Endothelial cell of umbilical vein (primary cell): ENCODE results near the gene SMARCC1. TPM values are rescaled to one million over a fixed set of nuclear protein-coding genes. Genes with fewer than 3 reads are reported as not detected.

Experiments
- BruUV-seq: library from RNA; stranded (reverse); fragments of 400-500 nt; replicated peaks from 2 replicates; lab custom pipeline; 2021; lab: Mats Ljungman, UMichigan
- CTCF ChIA-PET: fragments of 300-600, 350-600 bp; sonication (Branson Sonifier 250); formaldehyde crosslinking; loops from one replicate; lab custom pipeline; 2021; ENCODE audit warnings: antibody characterized with exemption, inconsistent platforms; lab: Charles Lee
- POLR2A ChIA-PET: fragments of 300-600, 350-600 bp; sonication (Branson Sonifier 250); formaldehyde crosslinking; loops from one replicate; lab custom pipeline; 2021; ENCODE audit warnings: antibody characterized with exemption, inconsistent platforms; lab: Charles Lee
- DNase-seq: peaks from one replicate; pipeline ENCODE4 v3.0.0-alpha.2; 2011; ENCODE audit warnings: low read depth, low spot score
- FAIRE-seq: peaks from 2 replicates; lab custom pipeline; 2011; peaks lifted over from hg19 to GRCh38; lab: Jason Lieb, UNC
- H2AFZ ChIP-seq: 2 replicates; pipeline ENCODE4 v1.6.0; 2012; ENCODE audit warnings: low read depth, low read length, control low read depth, inconsistent platforms
- H3K27ac ChIP-seq: 2 replicates; pipeline ENCODE4 v1.5.1; 2011; ENCODE audit warnings: low read depth, mild to moderate bottlenecking, control low read depth, low read length, moderate library complexity; ENCODE audit not compliant: insufficient read depth
- H3K27me3 ChIP-seq, 2 experiments: 2 replicates each; pipeline versions ENCODE4 v1.6.0 to v1.6.1; 2011; ENCODE audit warnings: low read length in 2 of 2, mixed read lengths in 1 of 2; ENCODE audit not compliant: control insufficient read depth in 2 of 2, insufficient read depth in 2 of 2
- H3K36me3 ChIP-seq, 2 experiments: 2 replicates in 1 of 2; 3 replicates in 1 of 2; pipeline ENCODE4 v1.5.1; 2011; ENCODE audit warnings: low read length in 2 of 2, mild to moderate bottlenecking in 1 of 2, moderate library complexity in 1 of 2; ENCODE audit not compliant: control insufficient read depth in 2 of 2, insufficient read depth in 2 of 2; ENCODE audit errors: extremely low read depth in 1 of 2
- H3K4me1 ChIP-seq: 3 replicates; pipeline ENCODE4 v1.5.1; 2011; ENCODE audit warnings: mild to moderate bottlenecking, low read length; ENCODE audit not compliant: control insufficient read depth, insufficient read depth; ENCODE audit errors: extremely low read depth
- H3K4me2 ChIP-seq: 2 replicates; pipeline ENCODE4 v1.6.1; 2011; ENCODE audit warnings: low read length, control low read depth, mixed read lengths; ENCODE audit not compliant: insufficient read depth
- H3K4me3 ChIP-seq, 3 experiments: fragments of 200-600 bp in 1 of 3; sonication (generic), shearing (Covaris generic) in 1 of 3; replicated peaks in 1 of 3; 2 replicates each; pipeline ENCODE4 v1.5.1; 2011 to 2016; ENCODE audit warnings: control low read depth in 3 of 3, low read length in 3 of 3, mild to moderate bottlenecking in 2 of 3, inconsistent platforms in 1 of 3, low read depth in 1 of 3, moderate library complexity in 1 of 3; ENCODE audit not compliant: insufficient read depth in 1 of 3
- H3K79me2 ChIP-seq: 2 replicates; pipeline ENCODE4 v1.6.0; 2012; ENCODE audit warnings: low read length, inconsistent platforms; ENCODE audit not compliant: control insufficient read depth, insufficient read depth
- H3K9ac ChIP-seq: replicated peaks from 2 replicates; pipeline ENCODE3; 2011; ENCODE audit warnings: low read length, control low read depth; ENCODE audit not compliant: insufficient read depth; ENCODE audit errors: extremely low read depth
- H3K9me1 ChIP-seq: replicated peaks from 3 replicates; pipeline ENCODE4 v1.6.0; 2011; ENCODE audit warnings: mild to moderate bottlenecking, low read length; ENCODE audit not compliant: control insufficient read depth, insufficient read depth; ENCODE audit errors: extremely low read depth
- H3K9me3 ChIP-seq: replicated peaks from 2 replicates; pipeline ENCODE4 v1.5.1; 2012; ENCODE audit warnings: low read length, inconsistent platforms; ENCODE audit not compliant: control insufficient read depth, insufficient read depth
- H4K20me1 ChIP-seq: replicated peaks from 2 replicates; pipeline ENCODE3; 2011; ENCODE audit warnings: mild to moderate bottlenecking, low read length; ENCODE audit not compliant: control insufficient read depth, insufficient read depth; ENCODE audit errors: extremely low read depth
- CTCF ChIP-seq, 2 donors: IDR thresholded peaks; 1 replicate in 1 of 2; 2 replicates in 1 of 2; pipeline ENCODE4 v1.5.1; 2011; ENCODE audit warnings: low read length in 2 of 2, mild to moderate bottlenecking in 2 of 2, moderate library complexity in 2 of 2, control low read depth in 1 of 2, inconsistent platforms in 1 of 2, low read depth in 1 of 2; ENCODE audit not compliant: insufficient read depth in 1 of 2; ENCODE audit errors: extremely low read depth in 1 of 2
- EZH2 ChIP-seq: IDR thresholded peaks from 2 replicates; pipeline ENCODE4 v1.6.1; 2012; ENCODE audit warnings: borderline replicate concordance, low read depth, mild to moderate bottlenecking, moderate library complexity, low read length, inconsistent platforms; ENCODE audit not compliant: severe bottlenecking
- FOS ChIP-seq: IDR thresholded peaks from 2 replicates; pipeline ENCODE4 v1.6.1; 2011; ENCODE audit warnings: mild to moderate bottlenecking, low read length, moderate library complexity, borderline replicate concordance; ENCODE audit not compliant: insufficient read depth
- GATA2 ChIP-seq: IDR thresholded peaks from 2 replicates; pipeline ENCODE4 v1.7.0; 2011; ENCODE audit warnings: low read depth, mild to moderate bottlenecking, moderate library complexity, mixed read lengths, low read length; ENCODE audit not compliant: insufficient read length, insufficient read depth
- JUN ChIP-seq: IDR thresholded peaks from 2 replicates; pipeline ENCODE4 v1.6.1; 2011; ENCODE audit warnings: borderline replicate concordance, low read depth; ENCODE audit not compliant: insufficient read length, insufficient read depth
- MAX ChIP-seq: IDR thresholded peaks from 2 replicates; pipeline ENCODE4 v1.6.1; 2011; ENCODE audit not compliant: insufficient read depth, insufficient read length
- MYC ChIP-seq: IDR thresholded peaks from one replicate; pipeline ENCODE4 v1.6.1; 2011; ENCODE audit warnings: mild to moderate bottlenecking, low read depth, low read length
- POLR2A ChIP-seq: IDR thresholded peaks from 2 replicates; pipeline ENCODE4 v1.6.1; 2012; ENCODE audit warnings: low read depth, mild to moderate bottlenecking, control low read depth, low read length
- POLR2AphosphoS5 ChIP-seq: IDR thresholded peaks from 2 replicates; pipeline ENCODE4 v1.6.1; 2012; ENCODE audit warnings: low read depth, mild to moderate bottlenecking, control low read depth, low read length, moderate library complexity; ENCODE audit not compliant: insufficient read depth
- dilution Hi-C: fragments of 300-500 bp; cut with MboI; formaldehyde crosslinking; loops from one replicate; pipeline ENCODE4 v1.15.0; 2019; ENCODE audit warnings: low sequenced_read_pairs; ENCODE audit not compliant: extremely low pct_ligation_motif_present
- intact Hi-C: fragments of 100-400 bp; cut with micrococcal nuclease; formaldehyde crosslinking; loops from one replicate; pipeline ENCODE4 v1.10.0; 2022
- polyA plus RNA-seq, 4 experiments: library from polyadenylated mRNA; depleted of rRNA in 3 of 4; stranded (reverse) in 3 of 4; unstranded in 1 of 4; fragments of >200 nt; gene quantifications; 2 replicates each; pipeline versions ENCODE4 v1.2.1 to v1.2.3, GENCODE V29; 2011 to 2012; ENCODE audit warnings: missing spikeins in 1 of 4
- total RNA-seq: library from RNA; stranded (reverse); gene quantifications from 2 replicates; pipeline ENCODE4 v1.2.3, GENCODE V29; 2021

Gene SMARCC1
- total and polyA plus RNA-seq, 2 donors (not counting 3 experiments of a cell fraction or from before 2014, with no cell fraction given): 23.0 to 138 TPM

DNA sequence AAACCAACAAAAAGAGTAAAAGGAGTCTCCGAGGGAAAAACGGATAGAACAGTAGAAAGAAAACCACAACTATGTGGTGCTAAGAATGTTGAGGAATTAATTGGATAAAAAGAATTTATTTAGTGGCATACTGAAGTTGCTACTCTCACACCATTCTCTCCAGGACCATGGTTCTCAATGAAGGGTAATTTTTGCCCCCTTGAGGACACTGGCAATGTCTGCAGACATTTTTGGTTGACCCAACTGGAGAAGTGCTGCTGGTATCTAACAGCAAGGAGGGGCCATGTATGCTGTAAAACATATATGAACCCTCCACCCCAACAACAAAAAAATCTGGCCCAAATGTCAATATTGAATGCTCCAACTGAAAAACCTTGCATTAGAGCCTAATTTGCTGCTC, 117.2 kb downstream of the SMARCC1 start:
- TF ChIP-seq POLR2A: no peak
- TF ChIP-seq GATA2: no peak
- TF ChIP-seq MAX: no peak
- TF ChIP-seq JUN: no peak
- TF ChIP-seq CTCF (IDR thresholded peaks at IDR 0.05; ENCODE audit: extremely low read depth in 1 of 2, insufficient read depth in 1 of 2, low read depth in 1 of 2, low read length in 2 of 2): no peak
- TF ChIP-seq FOS: no peak
- no peak for TF ChIP-seq EZH2
- TF ChIP-seq POLR2AphosphoS5: no peak
- no peak for TF ChIP-seq MYC
- H3K79me2 ChIP-seq: no peaks in the 10 kb centered on the region
- no peaks in the 10 kb centered on the region for H3K9me1 ChIP-seq
- ChIA-PET POLR2A (no interaction called here), CTCF (interaction anchor here (1.0 kb wide), 1 partner anchor 142 kb away, joined by 3 read pairs; no protein-coding TSS in a partner anchor)
- no peaks in the 10 kb centered on the region for H3K27me3 ChIP-seq
- H4K20me1 ChIP-seq: no peaks in the 10 kb centered on the region
- no peak overlapping the region for H3K9ac ChIP-seq
- no peaks in the 10 kb centered on the region for H3K4me1 ChIP-seq
- no peak overlapping the region for H3K27ac ChIP-seq
- no peak for DNase-seq
- no TSS peak for BruUV-seq
- no peak for FAIRE-seq
- H3K4me2 ChIP-seq: no peak overlapping the region
- dilution Hi-C loops (no loop called here), intact Hi-C loops (no loop called here)
- no peak overlapping the region for H3K4me3 ChIP-seq
- H3K9me3 ChIP-seq: no peaks in the 10 kb centered on the region
- H3K36me3 ChIP-seq: peaks cover 10% of the 10 kb centered on the region in 2 experiments
- no peak overlapping the region for H2AFZ ChIP-seq
